ENCODE measurements around the gene IER3. TPM values are rescaled to one million over a fixed set of nuclear protein-coding genes. Genes with fewer than 3 reads are reported as not detected.

Gene IER3
- total and polyA plus RNA-seq, 4 donors: 1.3 to 8.1 (median 6.7) TPM

DNA sequence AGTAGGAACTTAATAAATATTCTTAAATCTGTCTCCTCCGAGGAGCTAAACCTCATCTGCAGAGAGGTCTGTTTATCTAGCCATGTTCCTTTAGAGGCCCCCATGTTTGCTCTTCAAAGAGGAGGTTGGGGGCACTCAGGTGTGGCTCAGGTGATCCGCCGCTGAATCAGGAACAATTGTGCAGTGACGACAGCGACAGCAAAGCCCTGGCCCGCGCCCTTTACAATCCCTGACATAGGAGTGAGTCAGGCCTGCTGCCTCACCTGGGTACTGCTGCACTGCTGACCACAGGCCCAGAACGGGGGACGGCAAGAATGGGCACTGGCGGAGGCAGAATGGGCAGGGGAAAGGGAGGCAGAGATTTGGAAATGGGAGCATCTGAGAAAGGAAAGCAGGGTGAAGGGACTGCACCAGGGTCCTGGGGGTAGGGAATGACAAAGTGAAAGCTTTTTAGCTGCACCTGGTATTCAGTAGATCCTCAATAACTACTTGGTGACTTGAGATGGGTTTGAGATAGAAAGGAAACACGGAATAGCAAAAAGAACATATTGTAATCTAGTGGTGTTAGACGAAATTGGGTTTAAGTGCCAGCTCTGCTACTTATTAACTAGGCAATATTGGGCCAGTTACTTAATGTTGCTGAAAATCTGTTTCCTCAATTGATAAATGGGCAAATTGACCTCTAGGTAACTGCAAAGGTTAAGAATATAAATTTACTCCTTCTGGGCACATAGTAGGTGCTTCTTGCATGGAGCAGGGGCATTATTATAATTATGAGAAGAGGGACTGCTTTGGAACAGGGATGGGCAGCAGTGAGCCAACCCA, 5.4 kb upstream of the IER3 start:
- no peaks in the 10 kb centered on the region for H3K36me3 ChIP-seq (ENCODE audit: control insufficient read depth in 4 of 4, insufficient read depth in 3 of 4, low read depth in 1 of 4, low read length in 3 of 4)
- no peaks in the 10 kb centered on the region for H3K9me3 ChIP-seq (ENCODE audit: control insufficient read depth in 4 of 4, low read length in 3 of 4)
- peak overlapping the region in 1 of 2 donors; percentile 51 for H3K9ac ChIP-seq (ENCODE audit: low read depth in 1 of 2, low read length in 2 of 2)
- no peak for DNase-seq (ENCODE audit: low spot score)
- 74% methylated on average over 12 of the region's 12 CpGs for WGBS
- TF ChIP-seq YY1 (IDR thresholded peaks at IDR 0.05): no peak
- TF ChIP-seq RXRA (IDR thresholded peaks at IDR 0.05): peak; percentile 40 to 58
- TF ChIP-seq TAF1 (conservative IDR thresholded peaks at IDR 0.05): no peak
- TF ChIP-seq JUND (IDR thresholded peaks at IDR 0.05): no peak
- TF ChIP-seq EGR1 (IDR thresholded peaks at IDR 0.05; ENCODE audit: low read depth in 2 of 2): no peak
- TF ChIP-seq, protein P1, sequence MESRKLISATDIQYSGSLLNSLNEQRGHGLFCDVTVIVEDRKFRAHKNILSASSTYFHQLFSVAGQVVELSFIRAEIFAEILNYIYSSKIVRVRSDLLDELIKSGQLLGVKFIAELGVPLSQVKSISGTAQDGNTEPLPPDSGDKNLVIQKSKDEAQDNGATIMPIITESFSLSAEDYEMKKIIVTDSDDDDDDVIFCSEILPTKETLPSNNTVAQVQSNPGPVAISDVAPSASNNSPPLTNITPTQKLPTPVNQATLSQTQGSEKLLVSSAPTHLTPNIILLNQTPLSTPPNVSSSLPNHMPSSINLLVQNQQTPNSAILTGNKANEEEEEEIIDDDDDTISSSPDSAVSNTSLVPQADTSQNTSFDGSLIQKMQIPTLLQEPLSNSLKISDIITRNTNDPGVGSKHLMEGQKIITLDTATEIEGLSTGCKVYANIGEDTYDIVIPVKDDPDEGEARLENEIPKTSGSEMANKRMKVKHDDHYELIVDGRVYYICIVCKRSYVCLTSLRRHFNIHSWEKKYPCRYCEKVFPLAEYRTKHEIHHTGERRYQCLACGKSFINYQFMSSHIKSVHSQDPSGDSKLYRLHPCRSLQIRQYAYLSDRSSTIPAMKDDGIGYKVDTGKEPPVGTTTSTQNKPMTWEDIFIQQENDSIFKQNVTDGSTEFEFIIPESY (IDR thresholded peaks at IDR 0.05): no peak
- no peak for TF ChIP-seq HNF4G (IDR thresholded peaks at IDR 0.05)
- TF ChIP-seq, protein P2, sequence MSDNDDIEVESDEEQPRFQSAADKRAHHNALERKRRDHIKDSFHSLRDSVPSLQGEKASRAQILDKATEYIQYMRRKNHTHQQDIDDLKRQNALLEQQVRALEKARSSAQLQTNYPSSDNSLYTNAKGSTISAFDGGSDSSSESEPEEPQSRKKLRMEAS (IDR thresholded peaks at IDR 0.05): no peak
- no peak for TF ChIP-seq GABPA (IDR thresholded peaks at IDR 0.05 in 1 of 2, conservative IDR thresholded peaks at IDR 0.05 in 1 of 2)
- TF ChIP-seq, protein P3, sequence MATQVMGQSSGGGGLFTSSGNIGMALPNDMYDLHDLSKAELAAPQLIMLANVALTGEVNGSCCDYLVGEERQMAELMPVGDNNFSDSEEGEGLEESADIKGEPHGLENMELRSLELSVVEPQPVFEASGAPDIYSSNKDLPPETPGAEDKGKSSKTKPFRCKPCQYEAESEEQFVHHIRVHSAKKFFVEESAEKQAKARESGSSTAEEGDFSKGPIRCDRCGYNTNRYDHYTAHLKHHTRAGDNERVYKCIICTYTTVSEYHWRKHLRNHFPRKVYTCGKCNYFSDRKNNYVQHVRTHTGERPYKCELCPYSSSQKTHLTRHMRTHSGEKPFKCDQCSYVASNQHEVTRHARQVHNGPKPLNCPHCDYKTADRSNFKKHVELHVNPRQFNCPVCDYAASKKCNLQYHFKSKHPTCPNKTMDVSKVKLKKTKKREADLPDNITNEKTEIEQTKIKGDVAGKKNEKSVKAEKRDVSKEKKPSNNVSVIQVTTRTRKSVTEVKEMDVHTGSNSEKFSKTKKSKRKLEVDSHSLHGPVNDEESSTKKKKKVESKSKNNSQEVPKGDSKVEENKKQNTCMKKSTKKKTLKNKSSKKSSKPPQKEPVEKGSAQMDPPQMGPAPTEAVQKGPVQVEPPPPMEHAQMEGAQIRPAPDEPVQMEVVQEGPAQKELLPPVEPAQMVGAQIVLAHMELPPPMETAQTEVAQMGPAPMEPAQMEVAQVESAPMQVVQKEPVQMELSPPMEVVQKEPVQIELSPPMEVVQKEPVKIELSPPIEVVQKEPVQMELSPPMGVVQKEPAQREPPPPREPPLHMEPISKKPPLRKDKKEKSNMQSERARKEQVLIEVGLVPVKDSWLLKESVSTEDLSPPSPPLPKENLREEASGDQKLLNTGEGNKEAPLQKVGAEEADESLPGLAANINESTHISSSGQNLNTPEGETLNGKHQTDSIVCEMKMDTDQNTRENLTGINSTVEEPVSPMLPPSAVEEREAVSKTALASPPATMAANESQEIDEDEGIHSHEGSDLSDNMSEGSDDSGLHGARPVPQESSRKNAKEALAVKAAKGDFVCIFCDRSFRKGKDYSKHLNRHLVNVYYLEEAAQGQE (IDR thresholded peaks at IDR 0.05): no peak
- TF ChIP-seq FOXA1 (IDR thresholded peaks at IDR 0.05): no peak
- TF ChIP-seq, protein P4, sequence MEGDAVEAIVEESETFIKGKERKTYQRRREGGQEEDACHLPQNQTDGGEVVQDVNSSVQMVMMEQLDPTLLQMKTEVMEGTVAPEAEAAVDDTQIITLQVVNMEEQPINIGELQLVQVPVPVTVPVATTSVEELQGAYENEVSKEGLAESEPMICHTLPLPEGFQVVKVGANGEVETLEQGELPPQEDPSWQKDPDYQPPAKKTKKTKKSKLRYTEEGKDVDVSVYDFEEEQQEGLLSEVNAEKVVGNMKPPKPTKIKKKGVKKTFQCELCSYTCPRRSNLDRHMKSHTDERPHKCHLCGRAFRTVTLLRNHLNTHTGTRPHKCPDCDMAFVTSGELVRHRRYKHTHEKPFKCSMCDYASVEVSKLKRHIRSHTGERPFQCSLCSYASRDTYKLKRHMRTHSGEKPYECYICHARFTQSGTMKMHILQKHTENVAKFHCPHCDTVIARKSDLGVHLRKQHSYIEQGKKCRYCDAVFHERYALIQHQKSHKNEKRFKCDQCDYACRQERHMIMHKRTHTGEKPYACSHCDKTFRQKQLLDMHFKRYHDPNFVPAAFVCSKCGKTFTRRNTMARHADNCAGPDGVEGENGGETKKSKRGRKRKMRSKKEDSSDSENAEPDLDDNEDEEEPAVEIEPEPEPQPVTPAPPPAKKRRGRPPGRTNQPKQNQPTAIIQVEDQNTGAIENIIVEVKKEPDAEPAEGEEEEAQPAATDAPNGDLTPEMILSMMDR (IDR thresholded peaks at IDR 0.05; ENCODE audit: low read depth, low read length, missing input control): no peak
- no peak for TF ChIP-seq NR2F2 (IDR thresholded peaks at IDR 0.05)
- TF ChIP-seq HNF4A (conservative IDR thresholded peaks at IDR 0.05): no peak
- peak; percentile 22 to 36 for TF ChIP-seq RAD21 (IDR thresholded peaks at IDR 0.05)
- peak; percentile 68 for TF ChIP-seq SP1 (IDR thresholded peaks at IDR 0.05)
- TF ChIP-seq, protein P5, sequence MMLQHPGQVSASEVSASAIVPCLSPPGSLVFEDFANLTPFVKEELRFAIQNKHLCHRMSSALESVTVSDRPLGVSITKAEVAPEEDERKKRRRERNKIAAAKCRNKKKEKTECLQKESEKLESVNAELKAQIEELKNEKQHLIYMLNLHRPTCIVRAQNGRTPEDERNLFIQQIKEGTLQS (IDR thresholded peaks at IDR 0.05): no peak
- H3K4me1 ChIP-seq (ENCODE audit: control insufficient read depth in 4 of 4, insufficient read depth in 4 of 4, low read length in 3 of 4): peaks cover 5 to 22% (median 18%) of the 10 kb centered on the region in 4 donors
- H3K27ac ChIP-seq (ENCODE audit: low read depth in 1 of 2, low read length in 2 of 2): peak overlapping the region; percentile 21 to 70
- no peak overlapping the region for H3K4me3 ChIP-seq (ENCODE audit: low read depth in 1 of 3, low read length in 3 of 3)
- no peaks in the 10 kb centered on the region for H3K27me3 ChIP-seq (ENCODE audit: control insufficient read depth in 4 of 4, insufficient read depth in 4 of 4, low read length in 3 of 4)

Measured in liver (tissue), 9 donors.